ENCODE data around the gene RTF2. TPM values are rescaled to one million over a fixed set of nuclear protein-coding genes. Genes with fewer than 3 reads are reported as not detected.

Gene RTF2
- total and polyA plus RNA-seq, 10 donors: 50.3 to 89.3 (median 76.3) TPM

DNA sequence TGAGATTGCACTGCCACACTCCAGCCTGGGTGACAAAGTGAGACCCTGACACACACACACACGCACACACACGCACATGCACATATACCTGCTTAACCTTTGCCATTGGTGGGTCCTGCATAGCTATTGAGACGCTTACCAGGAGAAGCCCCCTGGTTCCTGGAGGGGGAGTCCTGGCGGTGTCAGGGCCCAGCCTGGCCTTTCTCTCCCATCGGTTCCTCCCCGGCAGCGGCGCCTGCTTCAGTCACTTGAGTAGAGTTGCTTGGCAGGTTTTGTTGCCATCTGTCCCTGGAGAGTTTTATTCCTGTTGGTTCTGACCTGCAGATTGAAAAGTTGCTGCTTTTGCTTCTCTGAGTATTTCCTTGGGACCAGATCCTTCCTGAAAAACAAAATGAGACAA lies 35.5 kb downstream of the RTF2 start:
- no peak for TF ChIP-seq POLR2A (IDR thresholded peaks at IDR 0.05)
- TF ChIP-seq, protein P1, sequence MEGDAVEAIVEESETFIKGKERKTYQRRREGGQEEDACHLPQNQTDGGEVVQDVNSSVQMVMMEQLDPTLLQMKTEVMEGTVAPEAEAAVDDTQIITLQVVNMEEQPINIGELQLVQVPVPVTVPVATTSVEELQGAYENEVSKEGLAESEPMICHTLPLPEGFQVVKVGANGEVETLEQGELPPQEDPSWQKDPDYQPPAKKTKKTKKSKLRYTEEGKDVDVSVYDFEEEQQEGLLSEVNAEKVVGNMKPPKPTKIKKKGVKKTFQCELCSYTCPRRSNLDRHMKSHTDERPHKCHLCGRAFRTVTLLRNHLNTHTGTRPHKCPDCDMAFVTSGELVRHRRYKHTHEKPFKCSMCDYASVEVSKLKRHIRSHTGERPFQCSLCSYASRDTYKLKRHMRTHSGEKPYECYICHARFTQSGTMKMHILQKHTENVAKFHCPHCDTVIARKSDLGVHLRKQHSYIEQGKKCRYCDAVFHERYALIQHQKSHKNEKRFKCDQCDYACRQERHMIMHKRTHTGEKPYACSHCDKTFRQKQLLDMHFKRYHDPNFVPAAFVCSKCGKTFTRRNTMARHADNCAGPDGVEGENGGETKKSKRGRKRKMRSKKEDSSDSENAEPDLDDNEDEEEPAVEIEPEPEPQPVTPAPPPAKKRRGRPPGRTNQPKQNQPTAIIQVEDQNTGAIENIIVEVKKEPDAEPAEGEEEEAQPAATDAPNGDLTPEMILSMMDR (IDR thresholded peaks at IDR 0.05 in 8 of 11, conservative IDR thresholded peaks at IDR 0.05 in 3 of 11): no peak
- no peak for TF ChIP-seq POLR2AphosphoS5 (IDR thresholded peaks at IDR 0.05)
- H3K9me3 ChIP-seq: no peaks in the 10 kb centered on the region
- intact Hi-C loops (cut with DNase I; ENCODE audit: low total_unique reads): no loop called here
- DNase-seq: no peak
- 97 to 99% (median 98%) methylated on average over 5 to 8 of the region's 8 CpGs for WGBS, 5 donors
- H3K27ac ChIP-seq: no peak overlapping the region
- H3K27me3 ChIP-seq (replicated peaks in 1 of 7): no peaks in the 10 kb centered on the region
- H3K4me1 ChIP-seq: peaks cover 0 to 18% (median 0%) of the 10 kb centered on the region in 6 donors
- H3K36me3 ChIP-seq: peaks cover 0 to 84% (median 0%) of the 10 kb centered on the region in 6 donors
- no peak overlapping the region for H3K4me3 ChIP-seq

GRCh38 chr20:56504373-56505005 lies 36.1 kb downstream of the RTF2 start:
- TF ChIP-seq, protein P1 (IDR thresholded peaks at IDR 0.05 in 8 of 11, conservative IDR thresholded peaks at IDR 0.05 in 3 of 11): peak in 5 of 11 experiments; percentile 14 to 57 (median 44)
- no peak for TF ChIP-seq POLR2AphosphoS5 (IDR thresholded peaks at IDR 0.05)
- no peak for TF ChIP-seq POLR2A (IDR thresholded peaks at IDR 0.05)
- no peak overlapping the region for H3K27ac ChIP-seq
- H3K36me3 ChIP-seq: peaks cover 0 to 82% (median 0%) of the 10 kb centered on the region in 6 donors
- H3K4me3 ChIP-seq: no peak overlapping the region
- no peaks in the 10 kb centered on the region for H3K27me3 ChIP-seq (replicated peaks in 1 of 7)
- no peaks in the 10 kb centered on the region for H3K9me3 ChIP-seq
- H3K4me1 ChIP-seq: peaks cover 0 to 18% (median 0%) of the 10 kb centered on the region in 6 donors
- 85 to 88% (median 86%) methylated on average over 9 of the region's 9 CpGs for WGBS, 5 donors
- no peak for DNase-seq
- intact Hi-C loops (cut with DNase I; ENCODE audit: low total_unique reads): no loop called here

- TF ChIP-seq POLR2AphosphoS5 (IDR thresholded peaks at IDR 0.05) (no peak), POLR2A (IDR thresholded peaks at IDR 0.05) (no peak)
- TF ChIP-seq, protein P1 (IDR thresholded peaks at IDR 0.05 in 8 of 11, conservative IDR thresholded peaks at IDR 0.05 in 3 of 11): no peak
- DNase-seq: no peak
- peaks cover 0 to 73% (median 0%) of the 10 kb centered on the region in 6 donors for H3K36me3 ChIP-seq
- no peak overlapping the region for H3K27ac ChIP-seq
- no peaks in the 10 kb centered on the region for H3K27me3 ChIP-seq (replicated peaks in 1 of 7)
- H3K4me3 ChIP-seq: no peak overlapping the region
- intact Hi-C loops (cut with DNase I; ENCODE audit: low total_unique reads): no loop called here
- peaks cover 0 to 18% (median 0%) of the 10 kb centered on the region in 6 donors for H3K4me1 ChIP-seq
- no peaks in the 10 kb centered on the region for H3K9me3 ChIP-seq
- WGBS, 5 donors: 31 to 61% (median 41%) methylated on average over 3 of the region's 3 CpGs
Observed at GRCh38 chr20:56506103-56506502, 37.7 kb downstream of the RTF2 start.

- WGBS, 5 donors: 93 to 96% (median 95%) methylated on average over 10 of the region's 10 CpGs
- Histone ChIP-seq H3K27me3 (replicated peaks in 1 of 7) (no peaks in the 10 kb centered on the region), H3K9me3 (no peaks in the 10 kb centered on the region), H3K27ac (no peak overlapping the region), H3K36me3 (peaks cover under 1 to 81% (median 44%) of the 10 kb centered on the region in 6 donors), H3K4me1 (no peaks in the 10 kb centered on the region), H3K4me3 (no peak overlapping the region)
- intact Hi-C loops (cut with DNase I; ENCODE audit: low total_unique reads): no loop called here
- no peak for TF ChIP-seq POLR2AphosphoS5 (IDR thresholded peaks at IDR 0.05)
- TF ChIP-seq, protein P1 (IDR thresholded peaks at IDR 0.05 in 8 of 11, conservative IDR thresholded peaks at IDR 0.05 in 3 of 11): no peak
- no peak for TF ChIP-seq POLR2A (IDR thresholded peaks at IDR 0.05)
- no peak for DNase-seq
Observed at GRCh38 chr20:56511926-56512325, 43.5 kb downstream of the RTF2 start.

Measured in spleen (tissue), 11 donors.